GM19455 (cell line): ENCODE results near the gene SELE.

ENCODE experiments used
- ATAC-seq: cut with Tn5 transposase; IDR thresholded peaks from one replicate; pipeline ENCODE4 v1.9.1; 2021; ENCODE audit not compliant: unreplicated experiment

SELE gene, protein sequence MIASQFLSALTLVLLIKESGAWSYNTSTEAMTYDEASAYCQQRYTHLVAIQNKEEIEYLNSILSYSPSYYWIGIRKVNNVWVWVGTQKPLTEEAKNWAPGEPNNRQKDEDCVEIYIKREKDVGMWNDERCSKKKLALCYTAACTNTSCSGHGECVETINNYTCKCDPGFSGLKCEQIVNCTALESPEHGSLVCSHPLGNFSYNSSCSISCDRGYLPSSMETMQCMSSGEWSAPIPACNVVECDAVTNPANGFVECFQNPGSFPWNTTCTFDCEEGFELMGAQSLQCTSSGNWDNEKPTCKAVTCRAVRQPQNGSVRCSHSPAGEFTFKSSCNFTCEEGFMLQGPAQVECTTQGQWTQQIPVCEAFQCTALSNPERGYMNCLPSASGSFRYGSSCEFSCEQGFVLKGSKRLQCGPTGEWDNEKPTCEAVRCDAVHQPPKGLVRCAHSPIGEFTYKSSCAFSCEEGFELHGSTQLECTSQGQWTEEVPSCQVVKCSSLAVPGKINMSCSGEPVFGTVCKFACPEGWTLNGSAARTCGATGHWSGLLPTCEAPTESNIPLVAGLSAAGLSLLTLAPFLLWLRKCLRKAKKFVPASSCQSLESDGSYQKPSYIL

DNA sequence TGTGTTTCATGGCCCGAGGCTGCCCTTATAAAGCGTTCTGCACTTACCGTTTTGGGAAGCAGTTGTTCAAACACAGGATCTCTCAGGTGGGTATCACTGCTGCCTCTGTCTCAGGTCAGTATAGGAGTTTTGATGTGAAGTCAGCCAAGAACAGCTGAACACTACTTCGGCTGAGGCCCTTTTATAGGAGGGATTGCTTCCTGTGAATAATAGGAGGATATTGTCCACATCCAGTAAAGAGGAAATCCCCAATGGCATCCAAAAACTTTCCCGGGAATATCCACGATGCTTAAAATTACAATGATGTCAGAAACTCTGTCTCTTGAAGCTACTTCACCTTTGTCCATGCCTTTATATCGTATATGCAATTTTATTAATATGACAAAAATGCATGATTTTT is at the start of gene SELE:
TSS of gene SELE (minus strand) at position 156 of the 400 bp plus-strand sequence. CDS start 467 bp downstream, outside the sequence.
- ATAC-seq: no peak

DNA sequence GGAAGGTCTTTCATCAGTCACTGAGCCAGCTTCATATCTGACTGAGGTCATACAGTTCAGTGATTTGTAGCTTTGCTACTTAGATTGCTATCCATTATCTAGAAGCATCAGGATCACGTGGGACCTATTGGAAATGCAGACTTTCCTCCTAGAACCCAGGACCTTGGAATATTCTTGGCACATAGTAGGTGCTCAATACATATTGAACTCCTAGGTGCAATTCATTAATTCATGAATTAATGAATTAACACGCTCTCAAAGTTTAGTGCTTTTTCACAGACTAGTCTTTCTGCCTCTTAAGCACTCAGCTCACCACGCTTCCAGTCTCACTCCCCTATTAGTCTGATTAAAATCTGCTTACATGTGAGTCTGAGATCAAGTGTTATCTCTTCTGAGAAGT is 48.7 kb upstream of the SELE start:
- ATAC-seq: no peak

DNA sequence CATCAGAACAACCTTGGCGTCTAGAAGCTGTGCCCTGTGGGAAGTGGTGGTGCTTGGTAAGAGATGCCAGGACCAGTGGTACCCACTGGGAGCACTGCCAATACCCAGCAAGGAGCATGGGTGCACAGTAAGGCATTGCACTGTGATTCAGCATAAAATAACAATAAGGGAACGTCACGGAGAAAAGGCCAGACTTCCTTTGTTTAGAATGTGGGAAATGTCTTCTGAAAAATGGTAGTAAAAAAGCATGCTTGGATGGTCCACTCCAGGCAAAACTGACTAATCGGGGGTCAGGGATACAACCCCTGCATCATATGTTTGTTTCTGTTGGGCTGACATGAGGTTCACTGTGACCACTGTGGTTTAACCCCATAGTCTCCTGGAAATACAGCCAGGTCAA is 46.1 kb upstream of the SELE start:
- no peak for ATAC-seq

DNA sequence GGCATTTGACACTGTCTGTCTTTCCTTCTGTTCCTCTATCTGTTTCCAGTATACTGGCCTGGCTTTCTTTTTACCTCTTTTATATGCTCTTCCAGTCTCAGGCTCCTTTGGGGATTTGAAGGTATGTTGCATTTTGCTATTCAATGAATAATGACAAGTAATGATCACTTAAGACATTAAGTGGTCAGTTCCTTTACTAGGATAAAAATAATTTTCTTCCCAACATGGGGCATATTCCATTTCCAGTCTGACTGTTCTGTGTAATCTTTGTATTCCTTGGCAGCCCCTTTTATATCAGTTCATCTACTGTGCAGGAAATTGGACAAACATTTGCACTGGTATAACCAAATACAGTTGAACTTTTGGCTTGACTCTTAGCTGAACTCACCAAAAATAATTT is 45.3 kb upstream of the SELE start:
- ATAC-seq: no peak

DNA sequence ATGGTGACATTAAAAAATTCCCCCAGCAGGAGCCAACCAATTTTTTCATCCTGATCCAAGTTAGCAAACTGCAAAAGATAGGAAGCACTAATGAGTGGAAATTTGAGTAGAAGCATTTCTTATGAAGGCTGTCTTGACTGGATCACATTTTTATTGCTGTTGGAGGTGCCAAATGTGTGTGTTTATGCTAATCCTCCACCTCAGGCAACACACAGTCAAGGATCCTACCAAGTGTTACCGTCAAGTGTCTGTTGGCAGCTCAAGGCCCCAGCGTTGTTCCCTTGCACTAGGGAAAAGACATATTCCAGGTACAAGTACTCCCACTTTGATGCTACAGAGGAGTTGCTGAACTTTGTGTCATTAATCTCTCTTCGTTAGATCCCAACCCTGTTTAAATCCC is 42.6 kb upstream of the SELE start:
- no peak for ATAC-seq

DNA sequence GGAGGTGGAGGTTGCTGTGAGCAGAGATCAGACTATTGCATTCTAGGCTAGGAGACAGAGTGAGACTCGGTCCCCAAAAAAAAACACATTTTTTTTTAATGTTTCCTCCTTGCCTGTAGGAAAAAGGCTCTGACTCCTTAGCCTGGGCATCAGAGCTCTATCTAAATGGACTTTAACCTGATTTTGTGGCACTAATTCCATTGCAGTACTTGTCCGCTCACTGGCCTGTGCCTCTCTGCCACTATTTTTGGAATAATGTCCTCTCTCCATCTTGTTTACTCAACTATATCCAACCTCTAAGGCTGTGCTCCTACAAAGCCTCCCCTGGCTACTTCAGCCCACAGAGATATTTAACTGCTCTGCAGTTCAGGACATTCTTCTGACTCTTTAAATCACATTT is 34.3 kb upstream of the SELE start:
- no peak for ATAC-seq

DNA sequence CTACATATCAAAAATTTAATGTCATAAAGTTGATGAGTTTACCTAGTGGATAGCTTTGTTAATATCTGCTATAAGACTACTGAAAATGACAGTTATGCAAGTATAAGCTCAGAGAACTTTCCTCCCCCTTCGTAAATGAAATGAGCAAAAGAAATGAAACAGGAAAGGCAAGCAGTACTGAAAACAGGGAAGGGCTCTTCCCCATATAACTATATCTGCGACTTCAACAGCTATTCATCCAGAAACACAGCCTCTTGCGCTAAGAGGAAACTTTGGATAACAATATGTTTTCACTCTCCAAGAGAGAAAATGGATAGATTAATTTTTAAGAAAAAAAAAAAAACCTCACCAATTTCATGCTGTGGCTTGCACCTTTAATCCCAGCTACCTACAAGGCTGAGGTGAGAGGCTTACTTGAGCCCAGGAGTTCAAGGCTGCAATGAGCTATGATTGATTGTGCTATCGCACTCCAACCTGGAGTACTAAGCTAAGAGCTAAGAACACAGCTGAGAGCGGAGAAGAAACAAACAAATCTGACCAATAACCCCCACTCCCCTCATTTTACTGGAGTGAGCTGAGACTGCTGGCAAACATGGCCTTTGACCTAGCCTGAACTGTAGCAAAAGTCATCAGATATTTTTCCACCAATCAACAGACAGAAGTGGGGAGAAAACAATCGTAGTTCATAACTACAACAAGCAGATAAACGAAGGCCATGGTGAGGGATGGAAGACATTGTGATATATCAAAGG is 31.9 kb upstream of the SELE start:
- no peak for ATAC-seq

DNA sequence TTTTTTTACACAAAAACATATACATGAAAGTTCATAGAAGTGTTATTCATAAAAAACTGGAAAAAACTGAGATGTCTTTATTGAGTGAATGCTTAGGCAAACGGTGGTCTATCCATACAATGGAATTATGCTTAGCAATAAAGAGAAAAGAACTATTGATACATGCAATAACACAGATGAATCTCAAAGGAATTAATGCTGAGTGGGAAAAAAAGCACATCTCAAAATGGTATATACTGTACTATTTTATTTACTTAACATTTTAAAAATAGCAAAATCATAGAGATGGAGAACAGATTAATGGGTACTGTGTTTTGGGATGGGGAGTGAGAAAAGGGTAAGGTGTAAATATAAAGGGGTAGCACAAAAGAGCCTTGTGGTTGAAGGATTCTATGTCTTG is 31.0 kb upstream of the SELE start:
- no peak for ATAC-seq

DNA sequence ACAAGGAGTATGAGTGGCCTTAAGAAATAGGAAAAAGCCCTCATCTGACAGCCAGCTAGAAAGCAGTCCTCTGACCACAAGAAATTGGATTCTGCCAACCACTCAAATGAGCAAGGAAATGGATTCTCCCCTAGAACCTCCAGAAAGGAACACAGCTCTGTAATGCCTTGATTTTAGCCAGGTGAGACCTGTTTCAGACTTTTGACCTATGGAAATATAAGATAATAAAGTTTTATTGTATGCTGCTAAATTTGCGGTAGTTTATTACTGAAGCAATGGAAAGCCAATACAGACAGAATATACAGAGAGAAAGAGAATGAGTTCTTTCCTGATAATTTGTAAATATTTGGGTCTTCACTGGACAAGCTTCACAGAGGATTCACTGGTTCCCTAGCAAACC is 28.8 kb upstream of the SELE start:
- ATAC-seq: no peak

DNA sequence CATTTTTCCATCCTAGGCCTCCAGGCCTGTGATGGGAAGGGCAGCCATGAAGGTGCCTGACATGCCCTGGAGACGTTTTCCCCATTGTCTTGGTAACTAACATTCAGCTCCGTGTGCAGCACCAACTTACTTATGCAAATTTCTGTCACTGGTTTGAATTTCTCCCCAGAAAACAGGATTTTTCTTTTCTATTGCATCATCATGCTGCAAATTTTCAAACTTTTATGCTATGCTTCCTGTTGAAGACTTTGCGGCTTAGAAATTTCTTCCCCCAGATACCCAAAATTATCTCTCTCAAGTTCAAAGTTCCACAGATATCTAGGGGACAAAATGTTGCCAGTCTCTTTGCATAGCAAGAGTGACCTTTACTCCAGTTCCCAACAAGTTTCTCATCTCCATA is 25.2 kb upstream of the SELE start:
- no peak for ATAC-seq

DNA sequence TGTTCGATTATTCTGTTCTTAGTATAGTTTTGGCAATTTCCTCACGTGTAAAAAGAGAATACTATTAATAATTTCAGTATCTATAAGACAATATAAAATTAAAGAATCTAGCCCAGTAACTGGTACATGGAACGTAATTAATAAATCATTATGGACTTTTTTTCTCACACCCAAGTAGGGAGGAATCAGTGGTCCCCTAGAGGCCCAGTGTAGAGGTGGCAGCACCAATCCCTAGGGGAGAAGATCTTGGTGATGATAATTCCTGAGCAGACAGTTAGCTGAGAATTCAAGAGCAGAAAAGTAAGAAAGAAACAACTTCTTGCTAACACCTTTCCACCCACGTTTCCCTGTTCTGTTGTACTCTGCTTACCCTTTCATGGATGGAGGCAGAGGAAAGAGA is 19.7 kb upstream of the SELE start:
- ATAC-seq: no peak

DNA sequence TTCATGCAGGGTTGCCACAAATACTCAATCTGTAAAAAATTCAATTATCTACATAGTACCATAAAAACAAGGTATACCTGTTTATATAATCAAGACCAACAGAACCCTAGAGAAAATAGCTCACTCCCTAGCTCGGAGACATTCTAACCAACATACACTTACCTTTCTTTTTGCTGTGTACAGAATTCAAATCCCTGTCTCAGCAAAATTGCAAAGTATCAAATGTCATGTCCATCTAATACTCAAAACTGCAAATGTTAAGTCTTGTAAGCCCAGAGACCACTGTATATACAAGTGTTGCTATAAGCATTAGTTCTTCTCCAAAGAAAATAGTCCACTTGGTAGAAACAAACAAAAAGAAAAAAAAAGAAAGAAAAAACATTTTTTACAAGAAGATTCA is 16.2 kb upstream of the SELE start:
- ATAC-seq: no peak

DNA sequence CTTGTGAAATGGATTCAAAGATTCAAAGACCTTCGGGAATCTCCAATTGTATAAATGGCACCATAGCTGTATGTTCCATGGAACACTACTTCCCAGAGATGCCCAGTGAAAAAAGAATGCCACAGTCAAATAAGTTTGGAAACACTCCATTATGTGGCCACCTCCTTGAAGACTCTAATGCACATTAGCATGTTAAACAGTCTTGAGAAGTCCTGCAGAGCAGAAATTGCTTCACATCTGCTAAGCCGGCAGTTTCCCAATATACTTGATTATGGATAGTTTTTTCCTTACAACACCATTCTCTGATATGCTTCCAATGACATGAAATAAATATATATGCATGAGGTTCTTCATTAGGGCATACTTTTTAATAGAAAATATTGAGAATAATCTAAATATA is 12.7 kb upstream of the SELE start:
- ATAC-seq: no peak

DNA sequence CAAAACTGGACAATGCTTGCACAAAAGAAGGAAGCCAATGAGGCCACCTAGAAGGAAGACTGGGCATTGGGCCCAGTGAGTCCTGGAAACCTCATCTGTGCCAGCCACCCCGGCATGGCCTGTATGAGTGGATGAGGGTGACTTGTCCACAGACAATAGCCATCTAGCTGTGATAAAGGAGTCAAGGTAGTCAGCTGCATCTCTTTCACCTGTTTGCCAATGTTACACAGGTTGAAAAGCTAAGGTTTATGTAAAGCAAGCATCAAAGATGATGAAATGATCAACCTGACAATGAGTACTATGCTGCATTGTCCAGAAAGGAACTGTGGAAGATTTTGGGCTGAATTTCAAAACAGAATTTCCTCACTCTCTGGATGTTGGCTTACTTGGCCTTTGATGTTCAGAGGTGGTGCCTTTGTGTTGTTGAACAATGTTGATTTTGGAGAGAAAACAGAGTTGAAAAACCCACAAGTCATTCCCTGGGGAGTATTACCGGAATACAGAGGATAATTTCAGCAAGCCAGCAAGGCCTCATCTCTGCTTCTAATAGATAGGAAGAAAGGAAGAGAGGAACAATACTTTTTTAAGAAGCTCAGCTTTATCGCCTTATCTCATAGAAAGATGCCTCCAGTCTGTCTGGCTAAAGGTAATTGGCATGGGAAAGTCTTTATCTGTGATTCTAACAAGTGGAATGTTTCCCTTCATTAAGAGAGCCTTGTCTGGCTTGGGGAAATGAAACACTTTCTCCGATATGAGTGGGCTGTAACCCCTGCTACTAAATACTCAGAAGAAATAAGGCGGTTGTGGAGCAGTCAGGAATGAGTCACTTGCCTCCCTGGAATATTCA is 11.4 kb upstream of the SELE start:
- no peak for ATAC-seq

DNA sequence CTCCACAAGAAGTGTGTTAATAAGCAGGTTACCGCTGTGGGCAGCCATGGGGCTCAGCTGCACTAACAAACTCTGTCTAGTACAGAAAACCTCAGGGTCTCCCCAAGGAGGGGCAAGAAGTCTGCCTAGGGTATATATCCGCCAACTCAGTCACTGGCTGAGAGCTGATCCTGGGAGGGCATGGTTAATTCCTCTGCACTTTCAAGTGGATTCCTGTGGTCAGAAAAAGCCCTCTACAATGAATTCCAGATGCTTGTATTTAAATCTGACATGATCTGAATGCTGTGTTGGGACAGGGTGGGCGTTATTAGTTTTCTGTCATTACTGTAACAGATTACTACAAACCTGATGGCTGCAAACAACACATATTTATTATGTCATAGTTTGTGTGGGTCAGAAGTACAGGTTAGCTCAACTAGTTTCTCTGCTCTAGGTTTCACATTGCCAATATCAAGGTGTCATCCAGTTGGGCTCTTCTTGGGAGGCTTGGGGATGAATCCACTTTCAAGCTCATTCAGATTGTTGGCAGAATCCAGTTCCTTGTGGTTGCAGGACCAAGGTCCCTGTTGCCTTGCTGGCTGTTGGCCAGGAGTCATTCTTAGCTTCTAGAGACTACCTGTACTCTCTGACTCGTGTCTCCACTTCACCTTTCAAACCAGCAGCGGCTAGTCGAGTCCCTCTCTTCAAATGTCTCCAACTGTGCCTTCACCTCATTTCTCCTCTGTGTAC is 8.0 kb upstream of the SELE start:
- no peak for ATAC-seq

DNA sequence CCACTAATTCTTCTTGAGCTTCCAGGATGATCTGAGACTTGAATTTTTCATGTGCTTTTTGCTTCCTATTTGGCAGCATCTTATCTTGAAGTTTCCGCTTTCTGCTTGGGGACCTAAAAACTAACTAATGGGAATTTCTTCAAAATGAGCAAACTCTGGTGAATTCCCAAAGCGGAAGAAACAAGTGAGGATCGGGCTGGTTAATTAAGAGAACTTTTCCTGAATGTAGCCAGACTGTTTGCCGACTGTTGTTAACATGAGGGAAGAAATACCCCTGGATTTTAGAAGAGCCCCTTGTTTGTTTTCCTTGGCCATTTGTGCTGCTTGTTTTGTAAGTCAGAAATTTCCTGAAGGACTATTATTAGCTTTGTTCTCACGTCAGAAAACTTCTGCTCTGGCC is 6.1 kb upstream of the SELE start:
- ATAC-seq: no peak

DNA sequence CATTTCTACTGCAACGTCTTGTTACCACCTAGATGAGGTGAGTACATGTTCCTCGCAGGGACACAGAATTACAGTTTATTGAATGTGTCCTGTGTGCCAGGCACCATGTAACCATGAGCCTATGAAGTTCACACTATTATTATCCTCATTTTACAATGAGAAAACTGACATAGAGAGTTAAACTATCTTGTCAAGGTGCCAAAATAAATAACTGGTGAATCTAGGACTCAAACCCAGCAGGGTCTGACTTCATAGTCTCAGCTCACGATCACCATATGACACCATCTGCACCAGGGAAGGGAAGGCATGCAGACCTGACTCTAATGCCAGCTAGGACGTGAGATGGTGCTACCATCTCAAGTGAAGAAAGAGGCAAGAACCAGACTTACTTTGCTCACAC is 2.4 kb downstream of the SELE start:
- no peak for ATAC-seq

DNA sequence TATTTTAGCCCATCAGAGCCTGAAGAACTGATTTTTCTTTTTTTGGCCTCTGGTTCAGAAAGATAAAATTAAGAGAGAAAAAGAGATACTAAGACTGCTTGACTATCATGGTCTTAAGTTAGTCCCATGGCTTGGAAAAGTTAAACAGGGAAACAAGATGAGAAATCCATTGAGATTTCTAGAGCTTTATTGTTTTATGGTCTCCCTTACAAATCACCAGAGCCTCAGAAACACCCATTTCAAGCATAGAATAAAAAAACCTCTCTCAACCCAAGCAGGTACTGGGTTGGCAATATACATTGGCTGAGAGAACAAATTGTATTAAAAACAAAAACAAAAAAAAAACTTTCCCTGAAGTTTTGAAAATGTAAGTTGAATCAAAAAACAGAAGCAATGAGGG is 3.9 kb downstream of the SELE start:
- ATAC-seq: no peak

DNA sequence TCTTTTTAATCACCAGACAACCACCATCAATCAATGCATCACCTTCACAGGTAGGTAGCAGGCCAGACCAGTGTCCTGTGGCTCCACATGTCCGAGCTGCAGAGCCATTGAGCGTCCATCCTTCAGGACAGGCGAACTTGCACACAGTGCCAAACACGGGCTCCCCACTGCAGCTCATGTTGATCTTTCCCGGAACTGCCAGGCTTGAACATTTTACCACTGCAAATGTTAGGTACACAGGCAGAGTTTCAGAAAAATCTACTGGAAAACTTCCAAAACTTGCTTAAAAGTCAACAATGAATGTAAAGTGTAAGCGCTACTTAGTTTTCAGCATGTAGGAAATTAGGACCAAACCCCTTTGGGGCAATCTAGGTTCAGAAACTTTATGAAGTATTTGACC is 6.6 kb downstream of the SELE start:
- ATAC-seq: no peak

DNA sequence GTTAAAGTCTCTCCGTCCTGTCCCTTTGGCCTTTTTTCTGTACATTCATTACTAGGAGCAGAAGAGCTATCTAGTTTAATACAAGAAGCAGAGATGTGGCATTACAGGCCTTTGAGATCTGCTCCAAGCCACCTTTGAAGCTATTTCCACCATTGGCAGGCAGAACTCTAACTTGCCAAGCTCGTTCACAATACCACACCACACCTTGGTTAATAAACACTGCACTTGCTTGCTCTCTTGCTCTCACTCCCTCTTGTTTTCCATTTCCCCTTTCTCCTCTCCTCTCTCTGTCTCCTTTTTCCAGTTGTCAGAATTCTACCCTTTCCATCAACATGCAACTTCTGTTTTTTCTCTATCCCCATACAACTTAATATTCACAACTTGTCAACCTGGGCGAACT is 7.0 kb downstream of the SELE start:
- ATAC-seq: no peak

DNA sequence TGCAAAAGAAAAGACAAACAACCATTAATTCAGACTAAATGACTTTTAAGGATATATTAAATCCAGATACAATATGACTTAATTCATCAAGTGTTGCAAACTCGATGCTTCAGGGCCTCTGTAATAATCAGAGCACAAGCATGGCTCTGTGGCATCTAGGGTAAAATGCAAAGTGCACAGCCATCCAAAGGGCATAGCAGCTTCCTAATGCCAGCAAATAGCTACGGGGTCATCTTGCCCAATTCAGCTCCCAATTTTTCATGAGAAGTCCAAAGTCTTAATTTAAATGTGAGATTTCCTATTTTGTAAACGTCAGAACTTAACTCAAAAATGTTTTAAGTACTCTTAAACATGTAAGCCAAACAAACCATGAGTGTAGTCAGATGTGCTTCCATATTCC is 7.9 kb downstream of the SELE start:
- ATAC-seq: no peak
